Stimulated activated naive CD4-positive, alpha-beta T cell (primary cell): ENCODE results near the gene ERG.

Experiments used
- DNase-seq, 6 experiments: peaks; one replicate each; lab custom pipeline; 2025; lab: John Stamatoyannopoulos, UW

ERG gene

GRCh38 chr21:38498057-38498833, at the start of gene ERG:
Gene ERG, minus strand, starts transcription at chr21:38498477. Its CDS starts 97 bp downstream, at chr21:38498380.
- DNase-seq = no peak

- DNase-seq = no peak
These were observed 46.4 kb upstream of the ERG start for GRCh38 chr21:38544661-38545060.

GRCh38 chr21:38542263-38542662, 44.0 kb upstream of the ERG start:
- DNase-seq = no peak

- no peak for DNase-seq
These were observed 40.1 kb upstream of the ERG start for GRCh38 chr21:38538353-38538752.

GRCh38 chr21:38534591-38534990, 36.3 kb upstream of the ERG start:
- DNase-seq = no peak

GRCh38 chr21:38533887-38534286, 35.6 kb upstream of the ERG start:
- no peak for DNase-seq

- no peak for DNase-seq
These were observed 33.3 kb upstream of the ERG start for GRCh38 chr21:38531591-38531990.

GRCh38 chr21:38531039-38531541, 32.8 kb upstream of the ERG start:
- DNase-seq = no peak

- no peak for DNase-seq
These were observed 29.5 kb upstream of the ERG start for GRCh38 chr21:38527737-38528136.

- DNase-seq = no peak
These were observed 27.2 kb upstream of the ERG start for GRCh38 chr21:38525454-38525853.

- no peak for DNase-seq
These were observed 26.2 kb upstream of the ERG start for GRCh38 chr21:38524168-38525153.

GRCh38 chr21:38520511-38520910, 22.2 kb upstream of the ERG start:
- DNase-seq = no peak

GRCh38 chr21:38511662-38512243, 13.5 kb upstream of the ERG start:
- no peak for DNase-seq

GRCh38 chr21:38511198-38511597, 12.9 kb upstream of the ERG start:
- DNase-seq = no peak

- no peak for DNase-seq
These were observed 9.2 kb upstream of the ERG start for GRCh38 chr21:38507374-38507942.

- DNase-seq = no peak
These were observed 8.5 kb upstream of the ERG start for GRCh38 chr21:38506661-38507281.

- DNase-seq = peak in 1 of 6 experiments; percentile 10
These were observed 7.6 kb upstream of the ERG start for GRCh38 chr21:38505654-38506523.

- DNase-seq = no peak
These were observed 5.8 kb upstream of the ERG start for GRCh38 chr21:38504066-38504465.

GRCh38 chr21:38503583-38503982, 5.3 kb upstream of the ERG start:
- no peak for DNase-seq

GRCh38 chr21:38500073-38500472, 1.8 kb upstream of the ERG start:
- DNase-seq = no peak

- no peak for DNase-seq
These were observed 1.0 kb upstream of the ERG start for GRCh38 chr21:38499296-38499695.
